ENCODE measurements around the gene GPD2.

DNA sequence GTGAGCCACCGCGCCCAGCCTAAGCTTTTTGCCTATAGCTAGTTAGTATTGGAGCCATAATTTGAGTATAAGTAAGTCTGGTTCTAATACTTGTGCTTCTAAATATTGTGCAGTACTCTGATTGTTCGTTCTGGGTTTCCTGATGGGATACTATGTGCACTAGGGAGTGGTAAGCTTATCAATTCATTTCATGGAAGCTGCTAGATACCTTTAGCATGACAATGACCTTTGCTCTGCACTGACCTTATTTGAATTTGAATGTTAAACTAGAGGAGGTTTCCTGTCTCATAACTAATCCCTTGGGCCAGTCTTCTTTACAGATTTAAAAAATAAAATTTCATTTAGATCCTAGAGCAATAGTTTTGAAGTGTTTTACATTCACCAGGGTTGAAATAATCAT lies 125.1 kb downstream of the GPD2 start:
- TF ChIP-seq, protein P1, sequence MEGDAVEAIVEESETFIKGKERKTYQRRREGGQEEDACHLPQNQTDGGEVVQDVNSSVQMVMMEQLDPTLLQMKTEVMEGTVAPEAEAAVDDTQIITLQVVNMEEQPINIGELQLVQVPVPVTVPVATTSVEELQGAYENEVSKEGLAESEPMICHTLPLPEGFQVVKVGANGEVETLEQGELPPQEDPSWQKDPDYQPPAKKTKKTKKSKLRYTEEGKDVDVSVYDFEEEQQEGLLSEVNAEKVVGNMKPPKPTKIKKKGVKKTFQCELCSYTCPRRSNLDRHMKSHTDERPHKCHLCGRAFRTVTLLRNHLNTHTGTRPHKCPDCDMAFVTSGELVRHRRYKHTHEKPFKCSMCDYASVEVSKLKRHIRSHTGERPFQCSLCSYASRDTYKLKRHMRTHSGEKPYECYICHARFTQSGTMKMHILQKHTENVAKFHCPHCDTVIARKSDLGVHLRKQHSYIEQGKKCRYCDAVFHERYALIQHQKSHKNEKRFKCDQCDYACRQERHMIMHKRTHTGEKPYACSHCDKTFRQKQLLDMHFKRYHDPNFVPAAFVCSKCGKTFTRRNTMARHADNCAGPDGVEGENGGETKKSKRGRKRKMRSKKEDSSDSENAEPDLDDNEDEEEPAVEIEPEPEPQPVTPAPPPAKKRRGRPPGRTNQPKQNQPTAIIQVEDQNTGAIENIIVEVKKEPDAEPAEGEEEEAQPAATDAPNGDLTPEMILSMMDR (IDR thresholded peaks at IDR 0.05) = no peak
- TF ChIP-seq POLR2A (IDR thresholded peaks at IDR 0.05) = no peak
